Liver (tissue), 9 donors: ENCODE results near the gene EHD2. TPM values are rescaled to one million over a fixed set of nuclear protein-coding genes. Genes with fewer than 3 reads are reported as not detected.

Source experiments
- DNase-seq: peaks from one replicate; pipeline ENCODE4 v3.0.0-alpha.2; 2017; ENCODE audit warnings: low spot score
- H3K27ac ChIP-seq, 2 donors: one replicate each; pipeline ENCODE4 v1.7.0; 2013; ENCODE audit warnings: inconsistent platforms in 2 of 2, low read length in 2 of 2, control low read depth in 1 of 2, low read depth in 1 of 2, mild to moderate bottlenecking in 1 of 2
- H3K27me3 ChIP-seq, 4 donors: one replicate each; pipeline versions ENCODE4 v1.6.1 to v1.7.0; 2013; ENCODE audit warnings: low read length in 3 of 4, inconsistent platforms in 1 of 4, mild to moderate bottlenecking in 1 of 4, moderate library complexity in 1 of 4; ENCODE audit not compliant: control insufficient read depth in 4 of 4, insufficient read depth in 4 of 4
- H3K36me3 ChIP-seq, 4 donors: one replicate each; pipeline versions ENCODE4 v1.6.1 to v1.7.0; 2013; ENCODE audit warnings: low read length in 3 of 4, mild to moderate bottlenecking in 3 of 4, low read depth in 1 of 4, moderate library complexity in 1 of 4; ENCODE audit not compliant: control insufficient read depth in 4 of 4, insufficient read depth in 3 of 4
- H3K4me1 ChIP-seq, 4 donors: one replicate each; pipeline versions ENCODE4 v1.6.1 to v1.7.0; 2013; ENCODE audit warnings: low read length in 3 of 4, mild to moderate bottlenecking in 3 of 4, moderate library complexity in 1 of 4; ENCODE audit not compliant: control insufficient read depth in 4 of 4, insufficient read depth in 4 of 4
- H3K4me3 ChIP-seq, 3 donors: one replicate each; pipeline versions ENCODE4 v1.6.1 to v1.7.0; 2013; ENCODE audit warnings: low read length in 3 of 3, control low read depth in 1 of 3, low read depth in 1 of 3, mild to moderate bottlenecking in 1 of 3
- H3K9ac ChIP-seq, 2 donors: one replicate each; pipeline ENCODE4 v1.7.0; 2013; ENCODE audit warnings: low read length in 2 of 2, mild to moderate bottlenecking in 2 of 2, moderate library complexity in 2 of 2, control low read depth in 1 of 2, low read depth in 1 of 2
- H3K9me3 ChIP-seq, 4 donors: one replicate each; pipeline versions ENCODE4 v1.6.1 to v1.7.0; 2013; ENCODE audit warnings: low read length in 3 of 4; ENCODE audit not compliant: control insufficient read depth in 4 of 4
- EGR1 ChIP-seq, 2 donors: IDR thresholded peaks; 2 replicates each; pipeline ENCODE4 v1.6.1; 2016 to 2018; ENCODE audit warnings: antibody characterized with exemption in 2 of 2, low read depth in 2 of 2
- FOXA1 ChIP-seq: IDR thresholded peaks from 2 replicates; pipeline ENCODE4 v1.6.1; 2016; ENCODE audit warnings: antibody characterized with exemption
- FOXA2 ChIP-seq: IDR thresholded peaks from 2 replicates; pipeline ENCODE4 v1.6.1; 2016; ENCODE audit warnings: antibody characterized with exemption
- GABPA ChIP-seq, 2 donors: IDR thresholded peaks in 1 of 2; conservative IDR thresholded peaks in 1 of 2; 2 replicates each; pipeline ENCODE4 v1.6.1; 2016; ENCODE audit warnings: antibody characterized with exemption in 2 of 2, mild to moderate bottlenecking in 1 of 2, moderate library complexity in 1 of 2
- HNF4A ChIP-seq, 2 donors: conservative IDR thresholded peaks; 2 replicates each; pipeline ENCODE4 v1.6.1; 2016; ENCODE audit warnings: antibody characterized with exemption in 2 of 2, mild to moderate bottlenecking in 2 of 2
- HNF4G ChIP-seq: IDR thresholded peaks from 2 replicates; pipeline ENCODE4 v1.6.1; 2016; ENCODE audit warnings: antibody characterized with exemption
- JUND ChIP-seq, 2 donors: IDR thresholded peaks; 2 replicates each; pipeline ENCODE4 v1.6.1; 2016; ENCODE audit warnings: antibody characterized with exemption in 2 of 2
- NR2F2 ChIP-seq: IDR thresholded peaks from 2 replicates; pipeline ENCODE4 v1.6.1; 2016; ENCODE audit warnings: antibody characterized with exemption
- RAD21 ChIP-seq, 2 donors: IDR thresholded peaks; 2 replicates each; pipeline ENCODE4 v1.6.1; 2016; ENCODE audit warnings: antibody characterized with exemption in 2 of 2, mild to moderate bottlenecking in 2 of 2
- RXRA ChIP-seq, 2 donors: IDR thresholded peaks; 2 replicates each; pipeline ENCODE4 v1.6.1; 2017 to 2018; ENCODE audit warnings: antibody characterized with exemption in 2 of 2, mild to moderate bottlenecking in 1 of 2
- SP1 ChIP-seq: IDR thresholded peaks from 2 replicates; pipeline ENCODE4 v1.6.1; 2018; ENCODE audit warnings: antibody characterized with exemption, mild to moderate bottlenecking
- TAF1 ChIP-seq: conservative IDR thresholded peaks from 2 replicates; pipeline ENCODE4 v1.6.1; 2016; ENCODE audit warnings: antibody characterized with exemption, mild to moderate bottlenecking
- YY1 ChIP-seq: IDR thresholded peaks from 2 replicates; pipeline ENCODE4 v1.6.1; 2016; ENCODE audit warnings: antibody characterized with exemption, mild to moderate bottlenecking
- WGBS: extraction: QIAGEN DNeasy Blood & Tissue Kit; methylation state at CpG from one replicate; pipeline ENCODE4 v1.1.7; 2013; 5-methylcytosine and 5-hydroxymethylcytosine counted together
- polyA plus RNA-seq, 2 donors: library from polyadenylated mRNA; stranded (reverse) in 1 of 2; unstranded in 1 of 2; fragments of 200-250 nt in 1 of 2; fragments of >200 nt in 1 of 2; fragmentation: Nextera tagmentation in 1 of 2; extraction: Ambion mirVana in 1 of 2; gene quantifications; one replicate each; pipeline versions ENCODE4 v1.2.1 to v1.2.3, GENCODE V29; 2013 to 2015
- total RNA-seq, 2 donors: library from RNA; depleted of rRNA; stranded (reverse); fragments of >200 nt; gene quantifications; one replicate each; pipeline ENCODE4 v1.2.3, GENCODE V29; 2014
- TF ChIP-seq, protein P1 (sequence below): IDR thresholded peaks from 2 replicates; pipeline ENCODE4 v1.6.1; 2016; ENCODE audit warnings: antibody characterized with exemption, mild to moderate bottlenecking
- TF ChIP-seq, protein P2 (sequence below): IDR thresholded peaks from 2 replicates; pipeline ENCODE4 v1.6.1; 2016; ENCODE audit warnings: antibody characterized with exemption
- TF ChIP-seq, protein P3 (sequence below): IDR thresholded peaks from 2 replicates; pipeline ENCODE4 v1.6.1; 2016; ENCODE audit warnings: antibody characterized with exemption
- TF ChIP-seq, protein P4 (sequence below): fragments of 150-350 bp; IDR thresholded peaks from 2 replicates; pipeline ENCODE4 v1.5.1; 2017; ENCODE audit warnings: improper control_type of control experiment, low read depth, low read length; ENCODE audit not compliant: missing input control
- TF ChIP-seq, protein P5 (sequence below): IDR thresholded peaks from 2 replicates; pipeline ENCODE4 v1.6.1; 2016; ENCODE audit warnings: antibody characterized with exemption
- donor health status: healthy.
- donor health status: healthy.
- donor health status: healthy.
- donor health status: healthy.
- donor health status: healthy.

EHD2 gene
- total and polyA plus RNA-seq, 4 donors = 3.2 to 7.9 (median 5.8) TPM

DNA sequence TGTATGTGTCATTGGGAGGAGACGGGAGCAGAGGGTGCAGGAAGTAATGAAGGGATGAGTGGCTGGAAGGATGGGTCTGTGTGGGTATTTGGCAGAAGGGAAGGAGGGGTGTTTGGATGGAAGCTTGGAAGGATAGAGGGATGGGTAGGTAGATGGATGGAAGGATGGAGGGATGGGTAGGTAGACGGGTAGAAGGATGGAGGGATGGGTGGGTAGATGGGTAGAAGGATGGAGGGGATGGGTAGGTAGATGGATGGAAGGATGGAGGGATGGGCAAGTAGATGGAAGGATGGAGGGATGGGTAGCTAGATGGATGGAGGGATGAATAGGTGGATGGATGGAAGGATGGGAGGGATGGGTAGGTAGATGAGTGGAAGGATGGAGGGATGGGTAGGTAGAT is 41.7 kb upstream of the EHD2 start (continued):
- TF ChIP-seq, protein P1, sequence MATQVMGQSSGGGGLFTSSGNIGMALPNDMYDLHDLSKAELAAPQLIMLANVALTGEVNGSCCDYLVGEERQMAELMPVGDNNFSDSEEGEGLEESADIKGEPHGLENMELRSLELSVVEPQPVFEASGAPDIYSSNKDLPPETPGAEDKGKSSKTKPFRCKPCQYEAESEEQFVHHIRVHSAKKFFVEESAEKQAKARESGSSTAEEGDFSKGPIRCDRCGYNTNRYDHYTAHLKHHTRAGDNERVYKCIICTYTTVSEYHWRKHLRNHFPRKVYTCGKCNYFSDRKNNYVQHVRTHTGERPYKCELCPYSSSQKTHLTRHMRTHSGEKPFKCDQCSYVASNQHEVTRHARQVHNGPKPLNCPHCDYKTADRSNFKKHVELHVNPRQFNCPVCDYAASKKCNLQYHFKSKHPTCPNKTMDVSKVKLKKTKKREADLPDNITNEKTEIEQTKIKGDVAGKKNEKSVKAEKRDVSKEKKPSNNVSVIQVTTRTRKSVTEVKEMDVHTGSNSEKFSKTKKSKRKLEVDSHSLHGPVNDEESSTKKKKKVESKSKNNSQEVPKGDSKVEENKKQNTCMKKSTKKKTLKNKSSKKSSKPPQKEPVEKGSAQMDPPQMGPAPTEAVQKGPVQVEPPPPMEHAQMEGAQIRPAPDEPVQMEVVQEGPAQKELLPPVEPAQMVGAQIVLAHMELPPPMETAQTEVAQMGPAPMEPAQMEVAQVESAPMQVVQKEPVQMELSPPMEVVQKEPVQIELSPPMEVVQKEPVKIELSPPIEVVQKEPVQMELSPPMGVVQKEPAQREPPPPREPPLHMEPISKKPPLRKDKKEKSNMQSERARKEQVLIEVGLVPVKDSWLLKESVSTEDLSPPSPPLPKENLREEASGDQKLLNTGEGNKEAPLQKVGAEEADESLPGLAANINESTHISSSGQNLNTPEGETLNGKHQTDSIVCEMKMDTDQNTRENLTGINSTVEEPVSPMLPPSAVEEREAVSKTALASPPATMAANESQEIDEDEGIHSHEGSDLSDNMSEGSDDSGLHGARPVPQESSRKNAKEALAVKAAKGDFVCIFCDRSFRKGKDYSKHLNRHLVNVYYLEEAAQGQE = no peak
- TF ChIP-seq, protein P2, sequence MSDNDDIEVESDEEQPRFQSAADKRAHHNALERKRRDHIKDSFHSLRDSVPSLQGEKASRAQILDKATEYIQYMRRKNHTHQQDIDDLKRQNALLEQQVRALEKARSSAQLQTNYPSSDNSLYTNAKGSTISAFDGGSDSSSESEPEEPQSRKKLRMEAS = no peak
- TF ChIP-seq SP1 (no peak), RXRA (IDR thresholded peaks at IDR 0.05) (no peak)

DNA sequence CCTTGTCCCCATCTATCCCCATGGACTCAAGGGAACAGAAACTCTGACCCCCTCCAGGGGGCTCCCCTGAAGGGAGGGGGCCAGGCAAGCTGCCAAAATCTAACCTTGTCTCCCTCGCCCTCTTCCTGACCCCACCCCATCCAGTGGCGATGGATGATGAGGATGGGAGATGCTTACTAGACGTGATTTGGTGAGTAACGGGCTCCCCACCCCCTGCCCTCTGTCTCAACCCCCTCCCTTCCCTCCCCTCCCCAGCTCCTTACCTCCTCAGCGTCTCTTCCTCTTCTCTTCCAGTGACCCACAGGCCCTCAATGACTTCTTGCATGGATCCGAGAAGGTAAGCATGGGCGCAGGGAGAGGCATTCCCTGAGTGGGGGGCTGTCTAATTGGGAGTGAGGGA is 39.8 kb upstream of the EHD2 start:
- Histone ChIP-seq H3K9ac (no peak overlapping the region), H3K4me1 (no peaks in the 10 kb centered on the region), H3K9me3 (no peaks in the 10 kb centered on the region), H3K27ac (no peak overlapping the region), H3K36me3 (peaks cover 2 to 24% (median 8%) of the 10 kb centered on the region in 4 donors), H3K4me3 (no peak overlapping the region), H3K27me3 (no peaks in the 10 kb centered on the region)
- TF ChIP-seq TAF1 = no peak
- TF ChIP-seq, protein P2 = no peak
- TF ChIP-seq, protein P3, sequence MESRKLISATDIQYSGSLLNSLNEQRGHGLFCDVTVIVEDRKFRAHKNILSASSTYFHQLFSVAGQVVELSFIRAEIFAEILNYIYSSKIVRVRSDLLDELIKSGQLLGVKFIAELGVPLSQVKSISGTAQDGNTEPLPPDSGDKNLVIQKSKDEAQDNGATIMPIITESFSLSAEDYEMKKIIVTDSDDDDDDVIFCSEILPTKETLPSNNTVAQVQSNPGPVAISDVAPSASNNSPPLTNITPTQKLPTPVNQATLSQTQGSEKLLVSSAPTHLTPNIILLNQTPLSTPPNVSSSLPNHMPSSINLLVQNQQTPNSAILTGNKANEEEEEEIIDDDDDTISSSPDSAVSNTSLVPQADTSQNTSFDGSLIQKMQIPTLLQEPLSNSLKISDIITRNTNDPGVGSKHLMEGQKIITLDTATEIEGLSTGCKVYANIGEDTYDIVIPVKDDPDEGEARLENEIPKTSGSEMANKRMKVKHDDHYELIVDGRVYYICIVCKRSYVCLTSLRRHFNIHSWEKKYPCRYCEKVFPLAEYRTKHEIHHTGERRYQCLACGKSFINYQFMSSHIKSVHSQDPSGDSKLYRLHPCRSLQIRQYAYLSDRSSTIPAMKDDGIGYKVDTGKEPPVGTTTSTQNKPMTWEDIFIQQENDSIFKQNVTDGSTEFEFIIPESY = no peak
- TF ChIP-seq, protein P1 = no peak
- TF ChIP-seq YY1 = no peak
- no peak for TF ChIP-seq RXRA (IDR thresholded peaks at IDR 0.05)
- TF ChIP-seq FOXA1 = no peak
- TF ChIP-seq EGR1 (IDR thresholded peaks at IDR 0.05; ENCODE audit: low read depth in 2 of 2) = no peak
- no peak for TF ChIP-seq NR2F2
- TF ChIP-seq HNF4A (conservative IDR thresholded peaks at IDR 0.05) = no peak
- TF ChIP-seq JUND (IDR thresholded peaks at IDR 0.05) = no peak
- no peak for TF ChIP-seq SP1
- TF ChIP-seq, protein P4, sequence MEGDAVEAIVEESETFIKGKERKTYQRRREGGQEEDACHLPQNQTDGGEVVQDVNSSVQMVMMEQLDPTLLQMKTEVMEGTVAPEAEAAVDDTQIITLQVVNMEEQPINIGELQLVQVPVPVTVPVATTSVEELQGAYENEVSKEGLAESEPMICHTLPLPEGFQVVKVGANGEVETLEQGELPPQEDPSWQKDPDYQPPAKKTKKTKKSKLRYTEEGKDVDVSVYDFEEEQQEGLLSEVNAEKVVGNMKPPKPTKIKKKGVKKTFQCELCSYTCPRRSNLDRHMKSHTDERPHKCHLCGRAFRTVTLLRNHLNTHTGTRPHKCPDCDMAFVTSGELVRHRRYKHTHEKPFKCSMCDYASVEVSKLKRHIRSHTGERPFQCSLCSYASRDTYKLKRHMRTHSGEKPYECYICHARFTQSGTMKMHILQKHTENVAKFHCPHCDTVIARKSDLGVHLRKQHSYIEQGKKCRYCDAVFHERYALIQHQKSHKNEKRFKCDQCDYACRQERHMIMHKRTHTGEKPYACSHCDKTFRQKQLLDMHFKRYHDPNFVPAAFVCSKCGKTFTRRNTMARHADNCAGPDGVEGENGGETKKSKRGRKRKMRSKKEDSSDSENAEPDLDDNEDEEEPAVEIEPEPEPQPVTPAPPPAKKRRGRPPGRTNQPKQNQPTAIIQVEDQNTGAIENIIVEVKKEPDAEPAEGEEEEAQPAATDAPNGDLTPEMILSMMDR = no peak
- TF ChIP-seq FOXA2 = no peak
- no peak for TF ChIP-seq RAD21 (IDR thresholded peaks at IDR 0.05)
- TF ChIP-seq, protein P5, sequence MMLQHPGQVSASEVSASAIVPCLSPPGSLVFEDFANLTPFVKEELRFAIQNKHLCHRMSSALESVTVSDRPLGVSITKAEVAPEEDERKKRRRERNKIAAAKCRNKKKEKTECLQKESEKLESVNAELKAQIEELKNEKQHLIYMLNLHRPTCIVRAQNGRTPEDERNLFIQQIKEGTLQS = no peak
- no peak for TF ChIP-seq HNF4G
- no peak for TF ChIP-seq GABPA (IDR thresholded peaks at IDR 0.05 in 1 of 2, conservative IDR thresholded peaks at IDR 0.05 in 1 of 2)
- WGBS = 97% methylated on average over 7 of the region's 7 CpGs
- no peak for DNase-seq
